ENCODE results near the gene DAB2IP.
"Not testable (repeated sequence)": the region's sequence is repeated elsewhere in the genome, so short reads cannot be mapped to it uniquely, and the experiment has no call there.

The DAB2IP gene

DNA sequence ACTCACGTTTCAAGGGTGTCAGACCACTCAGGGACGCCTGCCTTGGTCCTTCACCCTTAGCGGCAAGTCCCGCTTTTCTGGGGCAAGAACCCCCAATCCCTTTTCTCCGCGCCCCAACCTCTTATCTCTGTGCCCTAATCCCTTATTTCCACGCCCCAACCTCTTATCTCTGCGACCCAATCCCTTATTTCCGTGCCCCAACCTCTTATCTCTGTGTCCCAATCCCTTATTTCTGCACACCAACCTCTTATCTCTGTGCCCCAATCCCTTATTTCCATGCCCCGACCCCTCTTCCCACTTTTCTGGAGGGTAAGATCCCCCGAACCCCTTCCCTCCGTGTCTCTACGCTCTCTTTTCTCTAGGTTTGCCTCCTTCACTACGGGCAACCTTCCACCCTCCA, 139.4 kb downstream of the DAB2IP start:
- Histone ChIP-seq H3K9ac (ENCODE audit: low read length) (no peak overlapping the region), H3K23ac (ENCODE audit: low read length) (no peak overlapping the region), H2BK12ac (ENCODE audit: low read length) (no peak overlapping the region), H3K79me1 (ENCODE audit: low read length) (no peaks in the 10 kb centered on the region), H3K4ac (ENCODE audit: low read depth, low read length) (no peak overlapping the region), H3K4me2 (ENCODE audit: low read length) (no peak overlapping the region), H3K14ac (ENCODE audit: low read length) (no peak overlapping the region), H2AK5ac (ENCODE audit: low read length) (no peak overlapping the region), H3K27me3 (ENCODE audit: insufficient read depth, low read length) (no peaks in the 10 kb centered on the region), H3K27ac (ENCODE audit: low read depth, low read length) (no peak overlapping the region), H2AFZ (ENCODE audit: insufficient read depth, low read length, poor library complexity) (no peak overlapping the region), H3K36me3 (ENCODE audit: control insufficient read depth in 1 of 2, insufficient read depth in 2 of 2, low read length in 2 of 2) (peaks cover 4 to 5% of the 10 kb centered on the region in 2 experiments), H4K91ac (ENCODE audit: low read depth, low read length) (no peak overlapping the region), H4K12ac (ENCODE audit: low read depth, low read length) (no peak overlapping the region), H3K4me1 (ENCODE audit: control insufficient read depth in 1 of 2, insufficient read depth in 2 of 2, low read length in 2 of 2) (peaks cover 5 to 6% of the 10 kb centered on the region in 2 experiments), H3K79me2 (ENCODE audit: control insufficient read depth, insufficient read depth, low read length, poor library complexity) (no peaks in the 10 kb centered on the region), H4K8ac (ENCODE audit: low read depth, low read length) (no peak overlapping the region), H3K18ac (ENCODE audit: low read length) (no peak overlapping the region), H2BK5ac (ENCODE audit: low read depth, low read length, poor library complexity) (no peak overlapping the region), H3K9me3 (ENCODE audit: insufficient read depth, low read depth, low read length) (no peaks in the 10 kb centered on the region), H3K4me3 (ENCODE audit: low read depth, low read length) (no peak overlapping the region), H2BK120ac (ENCODE audit: insufficient read depth, low read length, poor library complexity) (no peak overlapping the region)
- WGBS (ENCODE audit: extremely low coverage, insufficient coverage, insufficient read length): no CpG with 5 or more reads among the region's 14 CpGs
- no peak for DNase-seq

DNA sequence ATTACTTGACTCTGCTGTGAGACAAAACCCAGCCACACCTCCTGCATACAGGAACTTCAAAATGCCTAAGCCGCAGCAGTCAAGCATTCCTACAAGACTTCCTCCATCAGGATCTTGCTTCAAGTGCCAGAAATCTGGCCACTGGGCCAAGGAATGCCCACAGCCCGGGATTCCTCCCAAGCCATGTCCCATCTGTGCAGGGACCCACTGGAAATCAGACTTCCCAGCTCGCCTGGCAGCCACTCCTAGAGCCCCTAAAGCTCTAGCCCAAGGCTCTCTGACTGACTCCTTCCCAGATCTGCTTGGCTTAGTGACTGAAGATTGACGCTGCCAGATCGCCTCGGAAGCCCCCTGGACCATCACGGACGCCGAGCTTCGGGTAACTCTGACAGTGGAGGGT, 141.0 kb downstream of the DAB2IP start:
- not testable (repeated sequence) for H3K9me3 ChIP-seq (ENCODE audit: insufficient read depth, low read depth, low read length); H3K14ac ChIP-seq (ENCODE audit: low read length)

DNA sequence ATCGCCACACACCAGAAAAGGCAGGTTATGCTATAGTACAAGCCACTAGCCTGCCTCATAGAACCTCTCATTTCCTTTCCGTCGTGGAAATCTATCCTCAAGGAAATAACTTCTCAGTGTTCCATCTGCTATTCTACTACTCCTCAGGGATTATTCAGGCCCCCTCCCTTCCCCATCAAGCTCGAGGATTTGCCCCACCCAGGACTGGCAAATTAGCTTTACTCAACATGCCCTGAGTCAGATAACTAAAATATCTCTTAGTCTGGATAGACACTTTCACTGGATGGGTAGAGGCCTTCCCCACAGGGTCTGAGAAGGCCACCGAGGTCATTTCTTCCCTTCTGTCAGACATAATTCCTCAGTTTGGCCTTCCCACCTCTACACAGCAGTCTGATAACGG, 142.9 kb downstream of the DAB2IP start:
- H3K4me2 ChIP-seq (ENCODE audit: low read length); H3K79me1 ChIP-seq (ENCODE audit: low read length); H3K9ac ChIP-seq (ENCODE audit: low read length); H4K91ac ChIP-seq (ENCODE audit: low read depth, low read length); H3K18ac ChIP-seq (ENCODE audit: low read length); H3K4me3 ChIP-seq (ENCODE audit: low read depth, low read length); H2AK5ac ChIP-seq (ENCODE audit: low read length); H2BK5ac ChIP-seq (ENCODE audit: low read depth, low read length, poor library complexity); DNase-seq; H3K23ac ChIP-seq (ENCODE audit: low read length); H2AFZ ChIP-seq (ENCODE audit: insufficient read depth, low read length, poor library complexity); H3K9me3 ChIP-seq (ENCODE audit: insufficient read depth, low read depth, low read length); H3K79me2 ChIP-seq (ENCODE audit: control insufficient read depth, insufficient read depth, low read length, poor library complexity); H3K4me1 ChIP-seq (ENCODE audit: control insufficient read depth in 1 of 2, insufficient read depth in 2 of 2, low read length in 2 of 2); H3K27me3 ChIP-seq (ENCODE audit: insufficient read depth, low read length); H4K8ac ChIP-seq (ENCODE audit: low read depth, low read length); H3K27ac ChIP-seq (ENCODE audit: low read depth, low read length); H3K14ac ChIP-seq (ENCODE audit: low read length); H4K12ac ChIP-seq (ENCODE audit: low read depth, low read length); H2BK120ac ChIP-seq (ENCODE audit: insufficient read depth, low read length, poor library complexity); H2BK12ac ChIP-seq (ENCODE audit: low read length); H3K36me3 ChIP-seq (ENCODE audit: control insufficient read depth in 1 of 2, insufficient read depth in 2 of 2, low read length in 2 of 2); H3K4ac ChIP-seq (ENCODE audit: low read depth, low read length): not testable (repeated sequence)
- WGBS (ENCODE audit: extremely low coverage, insufficient coverage, insufficient read length): no CpG with 5 or more reads among the region's 6 CpGs

More for the DNA sequence above, 141.0 kb downstream of the DAB2IP start:
- not testable (repeated sequence) for H3K4me1 ChIP-seq (ENCODE audit: control insufficient read depth in 1 of 2, insufficient read depth in 2 of 2, low read length in 2 of 2); H3K79me2 ChIP-seq (ENCODE audit: control insufficient read depth, insufficient read depth, low read length, poor library complexity); H3K4ac ChIP-seq (ENCODE audit: low read depth, low read length); H3K36me3 ChIP-seq (ENCODE audit: control insufficient read depth in 1 of 2, insufficient read depth in 2 of 2, low read length in 2 of 2); H2AK5ac ChIP-seq (ENCODE audit: low read length); H2BK5ac ChIP-seq (ENCODE audit: low read depth, low read length, poor library complexity); H2AFZ ChIP-seq (ENCODE audit: insufficient read depth, low read length, poor library complexity); H2BK12ac ChIP-seq (ENCODE audit: low read length); H3K9ac ChIP-seq (ENCODE audit: low read length); H3K23ac ChIP-seq (ENCODE audit: low read length); H4K91ac ChIP-seq (ENCODE audit: low read depth, low read length); H3K27me3 ChIP-seq (ENCODE audit: insufficient read depth, low read length); H3K79me1 ChIP-seq (ENCODE audit: low read length); DNase-seq; H3K18ac ChIP-seq (ENCODE audit: low read length); H4K12ac ChIP-seq (ENCODE audit: low read depth, low read length); H3K4me3 ChIP-seq (ENCODE audit: low read depth, low read length); H2BK120ac ChIP-seq (ENCODE audit: insufficient read depth, low read length, poor library complexity); H3K27ac ChIP-seq (ENCODE audit: low read depth, low read length); H4K8ac ChIP-seq (ENCODE audit: low read depth, low read length); H3K4me2 ChIP-seq (ENCODE audit: low read length)
- WGBS (ENCODE audit: extremely low coverage, insufficient coverage, insufficient read length): no CpG with 5 or more reads among the region's 10 CpGs

GRCh38 chr9:121797081-121797480, 145.6 kb downstream of the DAB2IP start:
- Histone ChIP-seq H2AK5ac (ENCODE audit: low read length) (no peak overlapping the region), H2BK5ac (ENCODE audit: low read depth, low read length, poor library complexity) (no peak overlapping the region), H3K23ac (ENCODE audit: low read length) (no peak overlapping the region), H4K91ac (ENCODE audit: low read depth, low read length) (no peak overlapping the region), H2AFZ (ENCODE audit: insufficient read depth, low read length, poor library complexity) (no peak overlapping the region), H2BK120ac (ENCODE audit: insufficient read depth, low read length, poor library complexity) (no peak overlapping the region), H3K79me2 (ENCODE audit: control insufficient read depth, insufficient read depth, low read length, poor library complexity) (no peaks in the 10 kb centered on the region), H2BK12ac (ENCODE audit: low read length) (no peak overlapping the region), H3K14ac (ENCODE audit: low read length) (no peak overlapping the region), H3K4ac (ENCODE audit: low read depth, low read length) (no peak overlapping the region), H3K4me1 (ENCODE audit: control insufficient read depth in 1 of 2, insufficient read depth in 2 of 2, low read length in 2 of 2) (no peaks in the 10 kb centered on the region), H3K79me1 (ENCODE audit: low read length) (no peaks in the 10 kb centered on the region), H3K27me3 (ENCODE audit: insufficient read depth, low read length) (no peaks in the 10 kb centered on the region), H3K36me3 (ENCODE audit: control insufficient read depth in 1 of 2, insufficient read depth in 2 of 2, low read length in 2 of 2) (no peaks in the 10 kb centered on the region), H3K9ac (ENCODE audit: low read length) (no peak overlapping the region), H3K18ac (ENCODE audit: low read length) (no peak overlapping the region), H3K27ac (ENCODE audit: low read depth, low read length) (no peak overlapping the region), H4K8ac (ENCODE audit: low read depth, low read length) (no peak overlapping the region), H4K12ac (ENCODE audit: low read depth, low read length) (no peak overlapping the region), H3K4me2 (ENCODE audit: low read length) (no peak overlapping the region), H3K9me3 (ENCODE audit: insufficient read depth, low read depth, low read length) (no peaks in the 10 kb centered on the region), H3K4me3 (ENCODE audit: low read depth, low read length) (no peak overlapping the region)
- WGBS (ENCODE audit: extremely low coverage, insufficient coverage, insufficient read length): no CpG with 5 or more reads among the region's 2 CpGs
- DNase-seq: no peak

All from trophoblast cell (in vitro differentiated cells and primary cell).